GM13976 (cell line): ENCODE measurements around the gene CTIF.

Experiments
- DNase-seq: peaks from one replicate; pipeline ENCODE4 v3.0.0; 2012; ENCODE audit warnings: low spot score
- CTCF ChIP-seq: IDR thresholded peaks from 2 replicates; pipeline ENCODE4 v1.5.1; 2012; ENCODE audit warnings: borderline replicate concordance, mild to moderate bottlenecking; ENCODE audit not compliant: insufficient read depth; ENCODE audit errors: extremely low read depth, missing control alignments, control extremely low read depth
- in situ Hi-C: fragments of 300-500 bp; cut with MboI; formaldehyde crosslinking; loops from one replicate; pipeline ENCODE4 v1.12.0; 2022; ENCODE audit warnings: low sequenced_read_pairs, mixed read lengths, inconsistent platforms; ENCODE audit not compliant: unreplicated experiment

The CTIF gene

GRCh38 chr18:48659188-48660009, 120.6 kb downstream of the CTIF start:
- in situ Hi-C loops: loop anchor here (5.0 kb wide), 1 partner anchor 182 kb away; no protein-coding TSS in a partner anchor
- DNase-seq: no peak
- TF ChIP-seq CTCF: no peak

- TF ChIP-seq CTCF: no peak
- no peak for DNase-seq
- in situ Hi-C loops: loop anchor here (5.0 kb wide), 1 partner anchor 183 kb away; no protein-coding TSS in a partner anchor
These were observed 121.8 kb downstream of the CTIF start for GRCh38 chr18:48660346-48661228.

- in situ Hi-C loops: loop anchor here (5.0 kb wide), 1 partner anchor 184 kb away; no protein-coding TSS in a partner anchor
- DNase-seq: no peak
- no peak for TF ChIP-seq CTCF
These were observed 122.6 kb downstream of the CTIF start for GRCh38 chr18:48661421-48661820.

GRCh38 chr18:48662011-48662661, 123.3 kb downstream of the CTIF start:
- in situ Hi-C loops: loop anchor here (5.0 kb wide), 1 partner anchor 185 kb away; no protein-coding TSS in a partner anchor
- no peak for DNase-seq
- TF ChIP-seq CTCF: no peak

GRCh38 chr18:48663096-48663930, 124.5 kb downstream of the CTIF start:
- in situ Hi-C loops: loop anchor here (5.0 kb wide), 1 partner anchor 186 kb away; no protein-coding TSS in a partner anchor
- TF ChIP-seq CTCF: no peak
- no peak for DNase-seq
